IMR-90 (cell line): ENCODE measurements around the gene FCHSD2. TPM values are rescaled to one million over a fixed set of nuclear protein-coding genes. Genes with fewer than 3 reads are reported as not detected.

ENCODE experiments used
- ATAC-seq: fragments of 200-7000 bp; cut with Tn5 transposase; 2 replicates; pipeline ENCODE4 v1.9.1; 2020; ENCODE audit warnings: low read depth, mild to moderate bottlenecking, moderate library complexity
- BruUV-seq: library from RNA; stranded (reverse); fragments of 400-500 nt; replicated peaks from 2 replicates; lab custom pipeline; 2021; lab: Mats Ljungman, UMichigan
- CTCF ChIA-PET: fragments of 300-600 bp; formaldehyde crosslinking; extraction: SDS; loops from one replicate; lab custom pipeline; 2021; ENCODE audit warnings: antibody characterized with exemption; lab: Yijun Ruan, JAX
- POLR2A ChIA-PET: fragments of 300-600 bp; sonication (Branson Sonifier 250); formaldehyde crosslinking; loops from one replicate; lab custom pipeline; 2022; ENCODE audit warnings: antibody characterized with exemption; ENCODE audit not compliant: unreplicated experiment; lab: Charles Lee
- DNase-seq: peaks from one replicate; pipeline ENCODE4 v3.0.0; 2013
- H2AFZ ChIP-seq: replicated peaks from 2 replicates; pipeline ENCODE3; 2013; ENCODE audit warnings: low read length, mild to moderate bottlenecking; ENCODE audit not compliant: poor library complexity
- H2AK5ac ChIP-seq: 2 replicates; pipeline ENCODE4 v1.6.1; 2013; ENCODE audit warnings: low read depth, low read length, inconsistent platforms
- H2AK9ac ChIP-seq: replicated peaks from 2 replicates; pipeline ENCODE3; 2013; ENCODE audit warnings: mild to moderate bottlenecking, low read depth, low read length, moderate library complexity; ENCODE audit not compliant: poor library complexity
- H2BK120ac ChIP-seq: 2 replicates; pipeline ENCODE4 v1.6.1; 2013; ENCODE audit warnings: low read depth, low read length, inconsistent platforms
- H2BK15ac ChIP-seq: 3 replicates; pipeline ENCODE4 v1.6.1; 2013; ENCODE audit warnings: low read depth, low read length, inconsistent platforms
- H2BK20ac ChIP-seq: 2 replicates; pipeline ENCODE4 v1.6.1; 2013; ENCODE audit warnings: low read depth, mild to moderate bottlenecking, inconsistent platforms, low read length, moderate library complexity
- H2BK5ac ChIP-seq: 2 replicates; pipeline ENCODE4 v1.6.1; 2013; ENCODE audit warnings: mild to moderate bottlenecking, low read depth, low read length, inconsistent platforms; ENCODE audit not compliant: poor library complexity, severe bottlenecking
- H3K14ac ChIP-seq: replicated peaks from 2 replicates; pipeline ENCODE4 v1.6.1; 2013; ENCODE audit warnings: low read depth, low read length, inconsistent platforms
- H3K18ac ChIP-seq: 2 replicates; pipeline ENCODE4 v1.6.1; 2013; ENCODE audit warnings: low read depth, low read length, control low read depth
- H3K23ac ChIP-seq: 2 replicates; pipeline ENCODE4 v1.6.1; 2013; ENCODE audit warnings: low read depth, low read length, inconsistent platforms
- H3K27ac ChIP-seq: 2 replicates; pipeline ENCODE4 v1.5.1; 2013; ENCODE audit warnings: mild to moderate bottlenecking, control low read depth, low read length; ENCODE audit not compliant: insufficient read depth
- H3K27me3 ChIP-seq: 2 replicates; pipeline ENCODE4 v1.6.1; 2013; ENCODE audit warnings: low read length; ENCODE audit not compliant: control insufficient read depth, insufficient read depth
- H3K36me3 ChIP-seq: 2 replicates; pipeline ENCODE4 v1.6.1; 2013; ENCODE audit warnings: low read length, mixed read lengths; ENCODE audit not compliant: control insufficient read depth, insufficient read depth
- H3K4ac ChIP-seq: 2 replicates; pipeline ENCODE4 v1.6.1; 2013; ENCODE audit warnings: low read depth, low read length, inconsistent platforms
- H3K4me1 ChIP-seq: 2 replicates; pipeline ENCODE4 v1.6.1; 2013; ENCODE audit warnings: low read length, mixed read lengths; ENCODE audit not compliant: control insufficient read depth, insufficient read depth
- H3K4me2 ChIP-seq: 2 replicates; pipeline ENCODE4 v1.6.1; 2013; ENCODE audit warnings: low read depth, mild to moderate bottlenecking, control low read depth, low read length, moderate library complexity
- H3K4me3 ChIP-seq: 2 replicates; pipeline ENCODE4 v1.5.1; 2013; ENCODE audit warnings: low read depth, mild to moderate bottlenecking, control low read depth, low read length, moderate library complexity; ENCODE audit not compliant: insufficient read depth
- H3K56ac ChIP-seq: 2 replicates; pipeline ENCODE4 v1.6.1; 2013; ENCODE audit warnings: low read length, inconsistent platforms; ENCODE audit not compliant: insufficient read depth; ENCODE audit errors: extremely low read depth
- H3K79me1 ChIP-seq, 2 experiments: 2 replicates each; pipeline ENCODE4 v1.6.1; 2013; ENCODE audit warnings: low read length in 2 of 2, inconsistent platforms in 1 of 2, low read depth in 1 of 2
- H3K9ac ChIP-seq: 2 replicates; pipeline ENCODE4 v1.6.1; 2013; ENCODE audit warnings: low read depth, low read length, control low read depth
- H3K9me1 ChIP-seq: 2 replicates; pipeline ENCODE4 v1.6.1; 2013; ENCODE audit warnings: low read length, inconsistent platforms; ENCODE audit not compliant: insufficient read depth
- H3K9me3 ChIP-seq: 2 replicates; pipeline ENCODE4 v1.6.1; 2013; ENCODE audit warnings: low read length; ENCODE audit not compliant: control insufficient read depth, insufficient read depth
- H4K20me1 ChIP-seq: 2 replicates; pipeline ENCODE4 v1.6.1; 2013; ENCODE audit warnings: low read length, inconsistent platforms; ENCODE audit not compliant: insufficient read depth
- H4K5ac ChIP-seq: 2 replicates; pipeline ENCODE4 v1.6.1; 2013; ENCODE audit warnings: mild to moderate bottlenecking, low read depth, low read length, control low read depth
- H4K8ac ChIP-seq, 2 experiments: 2 replicates each; pipeline ENCODE4 v1.6.1; 2013; ENCODE audit warnings: low read depth in 2 of 2, low read length in 2 of 2, control low read depth in 1 of 2, inconsistent platforms in 1 of 2
- H4K91ac ChIP-seq: 2 replicates; pipeline ENCODE4 v1.6.1; 2013; ENCODE audit warnings: low read depth, low read length, inconsistent platforms; ENCODE audit not compliant: insufficient read depth
- BHLHE40 ChIP-seq: fragments of 150-350 bp; IDR thresholded peaks from 2 replicates; pipeline ENCODE4 v1.6.1; 2016; ENCODE audit warnings: mild to moderate bottlenecking, low read depth, low read length
- CEBPB ChIP-seq: IDR thresholded peaks from 2 replicates; pipeline ENCODE4 v1.6.1; 2012; ENCODE audit warnings: low read depth, low read length, improper control_type of control experiment
- CHD1 ChIP-seq: IDR thresholded peaks from 2 replicates; pipeline ENCODE4 v1.6.1; 2012; ENCODE audit warnings: low read depth, low read length, improper control_type of control experiment
- FOS ChIP-seq: fragments of 150-350 bp; IDR thresholded peaks from 2 replicates; pipeline ENCODE4 v1.6.1; 2016; ENCODE audit warnings: low read depth, low read length
- MAFK ChIP-seq: IDR thresholded peaks from 2 replicates; pipeline ENCODE4 v1.6.1; 2012; ENCODE audit warnings: low read depth, low read length, improper control_type of control experiment
- MAZ ChIP-seq: IDR thresholded peaks from 2 replicates; pipeline ENCODE4 v1.6.1; 2012; ENCODE audit warnings: low read depth, mild to moderate bottlenecking, low read length, improper control_type of control experiment, moderate library complexity, borderline replicate concordance
- MXI1 ChIP-seq: IDR thresholded peaks from 2 replicates; pipeline ENCODE4 v1.6.1; 2012; ENCODE audit warnings: low read depth, mild to moderate bottlenecking, low read length, moderate library complexity, borderline replicate concordance
- NFE2L2 ChIP-seq: fragments of 150-350 bp; IDR thresholded peaks from 2 replicates; pipeline ENCODE4 v1.6.1; 2016; ENCODE audit warnings: low read depth, mild to moderate bottlenecking, low read length
- POLR2A ChIP-seq: IDR thresholded peaks from 2 replicates; pipeline ENCODE4 v1.6.1; 2012; ENCODE audit warnings: mild to moderate bottlenecking, low read depth, low read length
- RAD21 ChIP-seq: IDR thresholded peaks from 2 replicates; pipeline ENCODE4 v1.6.1; 2012; ENCODE audit warnings: low read length, improper control_type of control experiment
- RCOR1 ChIP-seq: IDR thresholded peaks from 2 replicates; pipeline ENCODE4 v1.6.1; 2012; ENCODE audit warnings: mild to moderate bottlenecking, low read length, improper control_type of control experiment; ENCODE audit not compliant: insufficient replicate concordance
- RFX5 ChIP-seq: IDR thresholded peaks from 2 replicates; pipeline ENCODE4 v1.8.0; 2012; ENCODE audit warnings: low read depth, mild to moderate bottlenecking, low read length, moderate library complexity
- SMC3 ChIP-seq: fragments of 150-350 bp; IDR thresholded peaks from 2 replicates; pipeline ENCODE4 v1.6.1; 2016; ENCODE audit warnings: low read depth, mild to moderate bottlenecking, antibody characterized with exemption, low read length, moderate library complexity
- WGBS, 2 experiments: methylation state at CpG; one replicate each; pipeline versions ENCODE4 v1.1.5 to v1.1.7; 2013; ENCODE audit warnings: missing lambda C conversion rate in 2 of 2; ENCODE audit not compliant: insufficient read length in 1 of 2; ENCODE audit errors: extremely low coverage in 2 of 2; 5-methylcytosine and 5-hydroxymethylcytosine counted together
- dilution Hi-C: fragments of 300-500 bp; cut with HindIII; formaldehyde crosslinking; loops from one replicate; pipeline ENCODE4 v1.14.3; 2018; ENCODE audit warnings: low sequenced_read_pairs; ENCODE audit not compliant: unreplicated experiment
- in situ Hi-C: fragments of 300-500 bp; cut with MboI; formaldehyde crosslinking; loops from 3 replicates; pipeline ENCODE4 v1.14.3; 2019; ENCODE audit warnings: low sequenced_read_pairs, inconsistent platforms, mixed read lengths
- intact Hi-C: fragments of 100-400 bp; cut with micrococcal nuclease; formaldehyde crosslinking; loops from 2 replicates; pipeline ENCODE4 v1.10.0; 2022
- polyA plus RNA-seq, 3 experiments: library from polyadenylated mRNA; depleted of rRNA; stranded (reverse); fragments of >200 nt; gene quantifications; 2 replicates each; pipeline ENCODE4 v1.2.3, GENCODE V29; 2012; ENCODE audit warnings: low replicate concordance in 1 of 3
- total RNA-seq: library from RNA; depleted of rRNA; stranded (reverse); fragments of >200 nt; gene quantifications from 2 replicates; pipeline ENCODE4 v1.2.3, GENCODE V29; 2012
- TF ChIP-seq, protein P1 (sequence below): fragments of 150-350 bp; IDR thresholded peaks from 2 replicates; pipeline ENCODE4 v1.6.1; 2017; ENCODE audit warnings: mild to moderate bottlenecking, antibody characterized with exemption, low read length, low read depth
- TF ChIP-seq, protein P2 (sequence below): conservative IDR thresholded peaks from 2 replicates; pipeline ENCODE4 v1.5.1; 2012; ENCODE audit warnings: mild to moderate bottlenecking, low read depth, low read length, improper control_type of control experiment

Gene FCHSD2
- total and polyA plus RNA-seq, 2 of the 4 experiments (the other 2 are of a cell fraction) = 5.9 to 18.7 TPM

DNA sequence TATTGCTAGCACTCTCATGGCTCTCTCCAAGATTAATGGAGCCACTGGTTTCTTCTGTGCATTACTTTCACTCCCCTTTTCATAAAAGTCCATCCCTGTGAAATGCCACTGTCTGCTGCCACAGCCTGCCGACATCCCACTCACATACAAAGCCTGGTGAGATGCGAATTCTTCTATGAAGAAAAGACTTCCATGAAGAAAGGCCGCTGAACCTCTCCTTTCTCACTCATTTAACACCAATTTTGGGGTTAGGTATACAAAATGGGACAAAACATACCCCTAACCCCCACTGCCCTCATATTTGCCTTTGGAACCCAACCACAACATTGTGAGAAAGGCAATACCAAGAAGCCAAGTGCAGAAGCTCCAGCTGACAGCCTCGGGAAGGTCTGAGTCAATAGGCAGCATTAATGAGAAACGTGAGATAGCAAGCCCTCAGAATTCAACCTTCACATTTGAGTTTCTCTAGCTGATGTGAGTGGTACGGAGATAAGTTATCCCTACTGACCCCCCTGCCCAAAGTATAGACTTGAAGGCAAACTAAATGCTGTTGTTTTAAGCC lies 171.5 kb downstream of the FCHSD2 start:
- CTCF ChIA-PET = no interaction called here
- TF ChIP-seq MAZ = no peak
- no peak for TF ChIP-seq POLR2A
- TF ChIP-seq CHD1 = no peak
- no peak for TF ChIP-seq SMC3
- TF ChIP-seq RFX5 = no peak
- TF ChIP-seq, protein P1, sequence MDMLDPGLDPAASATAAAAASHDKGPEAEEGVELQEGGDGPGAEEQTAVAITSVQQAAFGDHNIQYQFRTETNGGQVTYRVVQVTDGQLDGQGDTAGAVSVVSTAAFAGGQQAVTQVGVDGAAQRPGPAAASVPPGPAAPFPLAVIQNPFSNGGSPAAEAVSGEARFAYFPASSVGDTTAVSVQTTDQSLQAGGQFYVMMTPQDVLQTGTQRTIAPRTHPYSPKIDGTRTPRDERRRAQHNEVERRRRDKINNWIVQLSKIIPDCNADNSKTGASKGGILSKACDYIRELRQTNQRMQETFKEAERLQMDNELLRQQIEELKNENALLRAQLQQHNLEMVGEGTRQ = no peak
- no peak for TF ChIP-seq FOS
- TF ChIP-seq RAD21 = no peak
- no peak for TF ChIP-seq RCOR1
- no peak for TF ChIP-seq MAFK
- TF ChIP-seq, protein P2, sequence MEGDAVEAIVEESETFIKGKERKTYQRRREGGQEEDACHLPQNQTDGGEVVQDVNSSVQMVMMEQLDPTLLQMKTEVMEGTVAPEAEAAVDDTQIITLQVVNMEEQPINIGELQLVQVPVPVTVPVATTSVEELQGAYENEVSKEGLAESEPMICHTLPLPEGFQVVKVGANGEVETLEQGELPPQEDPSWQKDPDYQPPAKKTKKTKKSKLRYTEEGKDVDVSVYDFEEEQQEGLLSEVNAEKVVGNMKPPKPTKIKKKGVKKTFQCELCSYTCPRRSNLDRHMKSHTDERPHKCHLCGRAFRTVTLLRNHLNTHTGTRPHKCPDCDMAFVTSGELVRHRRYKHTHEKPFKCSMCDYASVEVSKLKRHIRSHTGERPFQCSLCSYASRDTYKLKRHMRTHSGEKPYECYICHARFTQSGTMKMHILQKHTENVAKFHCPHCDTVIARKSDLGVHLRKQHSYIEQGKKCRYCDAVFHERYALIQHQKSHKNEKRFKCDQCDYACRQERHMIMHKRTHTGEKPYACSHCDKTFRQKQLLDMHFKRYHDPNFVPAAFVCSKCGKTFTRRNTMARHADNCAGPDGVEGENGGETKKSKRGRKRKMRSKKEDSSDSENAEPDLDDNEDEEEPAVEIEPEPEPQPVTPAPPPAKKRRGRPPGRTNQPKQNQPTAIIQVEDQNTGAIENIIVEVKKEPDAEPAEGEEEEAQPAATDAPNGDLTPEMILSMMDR = no peak
- TF ChIP-seq BHLHE40 = no peak
- no peak for TF ChIP-seq MXI1
- TF ChIP-seq NFE2L2 = no peak
- no peak for TF ChIP-seq CEBPB

More for the DNA sequence above, 171.5 kb downstream of the FCHSD2 start:
- peak overlapping the region; percentile 50; the same call in 1 of the 2 replicates for H3K14ac ChIP-seq
- H3K4me2 ChIP-seq = no peak overlapping the region
- H3K23ac ChIP-seq = 0 out of 2 replicates have a peak overlapping the region, but pooled peaks have one; percentile 8
- no peaks in the 10 kb centered on the region for H3K9me3 ChIP-seq
- no peak for ATAC-seq
- H3K9me1 ChIP-seq = peaks cover 6% of the 10 kb centered on the region; the same call in 1 of the 2 replicates
- H4K20me1 ChIP-seq = peaks cover 3% of the 10 kb centered on the region; the same call in 1 of the 2 replicates
- no peak overlapping the region; the same call in 1 of the 2 replicates for H3K18ac ChIP-seq
- peaks cover 12% of the 10 kb centered on the region for H3K4me1 ChIP-seq
- no peak overlapping the region for H3K56ac ChIP-seq
- POLR2A ChIA-PET = no interaction called here
- 0 out of 2 replicates have a peak overlapping the region, but pooled peaks have one; percentile 22 for H2BK120ac ChIP-seq
- H2AFZ ChIP-seq = no peak overlapping the region
- no peaks in the 10 kb centered on the region for H3K27me3 ChIP-seq
- H2AK9ac ChIP-seq = no peak overlapping the region
- WGBS, 2 experiments = no CpG with 5 or more reads among the region's 6 CpGs
- in situ Hi-C loops (no loop called here), intact Hi-C loops (no loop called here), dilution Hi-C loops (no loop called here)
- no peak overlapping the region for H2BK5ac ChIP-seq
- peaks cover 18 to 38% of the 10 kb centered on the region in 2 experiments for H3K79me1 ChIP-seq
- DNase-seq = peak; percentile 20
- no peaks in the 10 kb centered on the region for H3K36me3 ChIP-seq
- BruUV-seq = no TSS peak
- H3K4ac ChIP-seq = peak overlapping the region; percentile 50; the same call in 1 of the 2 replicates
- H2BK20ac ChIP-seq = peak overlapping the region; percentile 12; the same call in 1 of the 2 replicates
- H3K4me3 ChIP-seq = no peak overlapping the region
- no peak overlapping the region; the same call in 1 of the 2 replicates for H2AK5ac ChIP-seq
- H3K9ac ChIP-seq = no peak overlapping the region
- H4K91ac ChIP-seq = no peak overlapping the region
- H4K5ac ChIP-seq = no peak overlapping the region
- H3K27ac ChIP-seq = no peak overlapping the region
- H2BK15ac ChIP-seq = peak overlapping the region; percentile 60; the same call in 2 of the 3 replicates
- H4K8ac ChIP-seq = peak overlapping the region in 1 of 2 experiments; percentile 22; a peak in 1 of 4 replicates
